ENCODE results near the gene KRT78.
A peak's percentile ranks its signal among the peaks of the same experiment; 100 is the strongest.

The KRT78 gene

DNA sequence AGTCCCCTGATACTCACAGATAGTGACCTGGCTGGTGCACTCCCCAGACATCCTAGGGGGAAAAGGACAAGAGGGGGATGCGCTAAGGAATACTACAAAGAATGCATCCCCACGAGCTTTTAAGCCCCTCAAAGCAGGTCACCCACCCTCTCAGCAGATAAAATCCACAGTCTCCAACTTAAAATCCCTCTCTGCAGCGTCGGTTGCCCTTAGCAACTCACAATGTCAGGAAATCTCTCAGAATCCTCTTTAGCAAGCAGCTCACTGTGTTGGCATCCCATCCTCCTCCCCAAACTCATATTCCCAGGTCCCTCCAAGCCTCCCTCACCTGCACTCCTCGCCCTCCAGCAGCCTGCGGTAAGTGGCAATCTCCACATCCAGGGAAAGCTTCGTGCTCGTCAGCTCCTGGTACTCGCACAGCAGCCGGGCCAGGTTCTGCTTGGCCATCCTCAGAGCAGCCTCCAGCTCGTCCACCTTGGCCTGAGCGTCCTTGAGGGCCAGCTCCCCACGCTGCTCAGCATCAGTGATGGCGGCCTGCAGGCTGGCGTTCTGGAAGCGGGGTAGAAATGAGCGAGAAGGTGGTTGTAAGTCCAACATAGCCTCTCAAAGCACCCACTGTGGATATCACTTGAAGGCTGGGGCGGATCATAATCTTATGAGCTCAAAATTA lies 9.2 kb downstream of the KRT78 start:
- DNase-seq (ENCODE audit: low spot score): no peak

GRCh38 chr12:52838609-52839435 lies 10.0 kb downstream of the KRT78 start:
- no peak for DNase-seq (ENCODE audit: low spot score)

- DNase-seq (ENCODE audit: low spot score): no peak
These were observed 10.8 kb downstream of the KRT78 start for GRCh38 chr12:52837781-52838608.

DNA sequence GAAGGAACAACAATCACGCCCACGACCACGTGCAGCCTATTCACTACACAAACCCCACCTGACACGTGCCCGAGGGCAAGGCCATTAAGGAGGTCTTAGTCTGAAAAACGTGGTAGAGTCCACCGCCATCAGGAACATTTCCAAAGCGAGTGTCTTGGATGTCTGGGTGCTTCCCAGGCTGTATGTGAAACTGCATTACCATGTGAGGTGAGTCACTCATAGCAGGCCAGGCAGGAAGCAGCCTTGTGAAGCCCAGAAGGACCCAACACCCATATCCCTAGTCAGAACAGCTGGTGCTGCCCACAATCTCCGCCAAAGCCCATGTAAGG lies 11.4 kb downstream of the KRT78 start:
- peak; percentile 81 for DNase-seq (ENCODE audit: low spot score)

GRCh38 chr12:52836491-52837412 lies 12.0 kb downstream of the KRT78 start:
- DNase-seq (ENCODE audit: low spot score): no peak

DNA sequence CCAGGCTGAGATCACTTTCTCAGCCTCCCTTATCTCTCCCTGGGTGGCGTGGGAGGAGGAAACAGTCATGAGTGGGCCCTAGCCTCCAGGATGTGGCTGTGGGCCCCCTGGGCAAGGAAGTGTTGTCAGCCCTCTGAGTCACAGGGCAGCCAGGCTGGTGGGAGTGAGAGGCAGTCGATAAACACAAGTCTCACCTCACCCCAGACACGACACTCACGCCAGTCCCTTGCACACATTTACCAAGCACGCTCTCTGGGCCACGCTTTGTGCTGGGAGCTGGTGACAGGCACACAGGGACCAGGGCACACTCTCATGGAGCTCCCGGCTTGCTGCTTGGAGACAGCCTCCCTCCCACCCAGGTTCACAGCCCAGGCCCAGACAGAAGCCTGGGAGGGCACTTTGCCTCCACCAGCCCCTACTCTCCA lies 12.7 kb downstream of the KRT78 start:
- peak; percentile 61 for DNase-seq (ENCODE audit: low spot score)

GRCh38 chr12:52835271-52836041 lies 13.3 kb downstream of the KRT78 start:
- no peak for DNase-seq (ENCODE audit: low spot score)

DNA sequence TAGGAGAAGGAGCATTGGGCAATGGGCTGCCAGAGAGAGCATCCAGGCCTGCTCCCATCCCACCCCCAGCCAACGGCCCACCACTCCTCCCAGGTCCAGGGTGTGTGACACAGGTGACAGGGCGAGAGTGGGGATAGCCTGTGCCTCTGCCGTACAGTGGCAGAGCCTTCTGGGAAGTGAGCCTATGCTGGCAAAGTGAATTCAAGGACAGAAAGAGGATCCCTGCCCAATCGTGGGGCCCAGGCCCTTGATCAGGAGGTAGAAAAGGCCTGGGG lies 14.1 kb downstream of the KRT78 start:
- no peak for DNase-seq (ENCODE audit: low spot score)

GRCh38 chr12:52833922-52834726 lies 14.7 kb downstream of the KRT78 start, which contains the start of gene KRT79:
Gene KRT79, minus strand, starts transcription at chr12:52834311. Its CDS starts 51 bp downstream, at chr12:52834260.
- DNase-seq (ENCODE audit: low spot score): no peak

DNA sequence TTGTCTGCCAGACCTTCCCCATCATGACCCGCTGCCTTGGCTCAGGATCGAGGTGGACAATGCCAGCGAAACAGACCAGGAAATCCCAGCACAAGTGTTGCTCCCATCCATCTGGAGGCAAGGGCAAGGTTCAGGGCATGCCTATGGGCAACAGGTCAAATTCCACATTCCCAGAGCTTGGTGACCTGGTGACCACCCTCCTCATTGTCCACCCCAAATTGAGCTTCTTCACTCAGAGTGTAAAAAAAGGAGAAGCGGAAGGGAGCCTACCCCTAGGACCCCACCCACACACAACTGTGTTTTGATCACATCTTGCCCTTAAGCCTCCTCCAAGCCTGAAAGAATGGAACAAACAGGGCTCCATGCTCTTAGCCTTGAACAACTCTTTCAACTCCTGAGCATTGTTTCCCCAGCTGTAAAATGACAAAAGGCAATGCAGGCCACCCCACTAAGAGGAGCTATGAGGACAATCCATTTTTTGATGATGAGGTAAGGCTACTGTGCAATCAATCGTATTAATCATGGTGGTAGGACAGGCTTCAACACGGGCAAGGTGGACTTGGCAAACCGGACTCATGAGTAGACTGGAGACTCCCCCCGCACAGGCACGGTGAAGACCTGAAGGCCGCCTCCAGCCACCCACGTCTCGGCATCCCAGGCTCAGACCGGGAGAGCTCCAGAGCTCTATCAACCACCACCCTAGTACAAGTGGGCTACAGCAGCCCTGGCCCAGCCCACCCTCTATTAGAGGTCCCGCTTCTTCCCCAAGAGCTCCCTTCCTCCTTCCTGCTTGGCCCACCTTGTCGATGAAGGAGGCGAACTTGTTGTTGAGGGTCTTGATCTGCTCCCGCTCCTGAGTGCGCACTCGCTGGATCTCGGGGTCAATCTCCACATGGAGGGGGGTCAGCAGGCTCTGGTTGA lies 15.5 kb downstream of the KRT78 start:
- DNase-seq (ENCODE audit: low spot score): no peak

- DNase-seq (ENCODE audit: low spot score): no peak
These were observed 16.3 kb downstream of the KRT78 start for GRCh38 chr12:52832451-52832850.

- DNase-seq (ENCODE audit: low spot score): no peak
These were observed 17.5 kb downstream of the KRT78 start for GRCh38 chr12:52831251-52831650.

DNA sequence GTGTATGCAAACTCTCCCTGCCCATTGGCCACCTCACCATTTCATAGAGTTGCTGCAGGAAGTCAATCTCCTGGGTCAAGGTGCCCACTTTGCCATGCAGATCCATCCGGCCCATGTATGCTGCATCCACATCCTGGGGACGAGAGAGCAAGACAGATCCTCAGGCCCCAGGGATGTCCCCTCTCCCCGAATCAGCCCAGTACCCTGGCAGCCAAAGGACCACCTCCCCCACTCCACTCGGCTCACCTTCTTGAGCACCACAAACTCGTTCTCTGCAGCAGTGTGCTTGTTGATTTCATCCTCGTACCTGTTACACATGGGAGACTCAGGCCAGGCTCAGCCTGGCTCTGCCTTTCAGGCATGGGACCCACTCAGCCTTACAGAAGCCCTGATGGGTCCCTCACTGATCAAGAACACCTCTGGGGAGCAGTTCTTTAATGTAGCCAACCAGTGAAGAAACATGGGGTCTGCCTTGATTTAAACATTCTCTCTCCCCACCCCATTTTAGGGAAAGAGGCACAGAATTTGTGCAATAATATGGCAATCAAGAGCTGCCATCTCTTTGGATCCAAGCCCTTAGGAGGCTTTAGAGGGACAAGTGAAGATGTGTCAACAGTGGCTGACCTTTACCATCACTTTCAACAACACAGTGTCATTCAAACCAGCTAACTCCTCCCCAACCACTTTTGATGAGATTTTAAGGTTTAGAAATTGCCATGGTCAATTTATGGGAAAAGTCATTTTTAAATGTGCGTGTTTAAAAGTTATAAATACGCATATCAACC lies 18.6 kb downstream of the KRT78 start:
- DNase-seq (ENCODE audit: low spot score): no peak

- no peak for DNase-seq (ENCODE audit: low spot score)
These were observed 20.2 kb downstream of the KRT78 start for GRCh38 chr12:52828591-52829021.

- no peak for DNase-seq (ENCODE audit: low spot score)
These were observed 20.6 kb downstream of the KRT78 start for GRCh38 chr12:52828156-52828555.

GRCh38 chr12:52827499-52828090 lies 21.2 kb downstream of the KRT78 start:
- no peak for DNase-seq (ENCODE audit: low spot score)

DNA sequence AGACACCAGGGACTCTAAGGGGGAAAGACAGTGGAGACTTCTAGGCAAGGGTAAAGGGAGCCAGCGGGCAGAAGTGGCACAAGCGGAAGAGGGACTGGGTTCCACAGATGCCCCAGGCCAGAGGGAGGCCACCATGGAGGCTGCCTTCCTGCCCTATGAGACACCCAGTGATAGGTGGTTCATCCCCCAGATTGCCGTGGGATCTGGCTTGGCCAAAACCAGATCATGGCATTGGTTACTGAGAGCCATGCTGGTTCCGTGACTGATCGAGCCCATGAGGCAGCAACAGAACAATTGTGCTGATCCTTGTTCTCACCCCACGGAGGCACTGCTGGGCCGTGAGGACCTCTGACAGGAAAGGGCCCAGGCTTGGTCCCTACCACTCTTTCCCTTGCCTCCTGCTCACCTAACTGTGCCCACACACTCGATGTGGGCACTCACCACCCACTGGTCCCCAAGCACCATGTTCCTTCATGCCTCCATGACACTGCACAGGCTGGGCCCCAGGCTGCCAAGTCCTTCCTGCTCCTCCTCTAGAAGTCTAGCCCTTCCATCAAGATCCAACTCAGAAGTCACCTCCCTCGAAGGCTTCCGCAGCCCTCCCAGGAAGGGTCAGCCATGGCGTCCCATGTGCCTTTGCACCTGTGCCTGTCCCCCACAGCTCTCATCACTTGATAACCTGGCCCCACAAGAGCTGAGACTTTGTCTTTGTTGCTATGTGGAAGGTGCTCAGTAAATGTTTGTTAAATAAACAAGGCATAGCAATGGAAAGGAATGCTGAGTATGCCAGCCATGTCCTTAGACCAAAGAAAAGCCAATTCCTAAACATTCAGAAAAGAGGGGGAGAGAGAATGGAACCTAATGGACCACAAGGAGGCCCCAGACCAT lies 21.9 kb downstream of the KRT78 start:
- no peak for DNase-seq (ENCODE audit: low spot score)
